Measurements from ENCODE around the gene DOK7. TPM values are rescaled to one million over a fixed set of nuclear protein-coding genes. Genes with fewer than 3 reads are reported as not detected.
A peak's percentile ranks its signal among the peaks of the same experiment; 100 is the strongest.

The DOK7 gene
- polyA plus RNA-seq, 1 donor (not counting 4 experiments of a cell fraction or from before 2014, with no cell fraction given): 0.13 TPM

- Histone ChIP-seq H3K9me1 (ENCODE audit: control insufficient read depth, extremely low read depth, insufficient read depth, low read length) (no peaks in the 10 kb centered on the region), H3K27me3 (ENCODE audit: control insufficient read depth, extremely low read depth, insufficient read depth, low read length) (peaks cover 73% of the 10 kb centered on the region), H3K4me1 (ENCODE audit: control insufficient read depth, extremely low read depth, insufficient read depth, low read length) (peaks cover 15% of the 10 kb centered on the region), H3K9ac (ENCODE audit: control insufficient read depth, extremely low read depth, insufficient read depth, low read length) (no peak overlapping the region), H4K20me1 (ENCODE audit: control insufficient read depth, extremely low read depth, insufficient read depth, low read length) (no peaks in the 10 kb centered on the region), H3K4me3 (ENCODE audit: control insufficient read depth in 2 of 3, extremely low read depth in 1 of 3, insufficient read depth in 2 of 3, low read depth in 1 of 3, low read length in 3 of 3) (no peak overlapping the region), H3K79me2 (ENCODE audit: control insufficient read depth, insufficient read depth, low read length) (no peaks in the 10 kb centered on the region), H3K4me2 (ENCODE audit: control insufficient read depth, extremely low read depth, insufficient read depth, low read depth, low read length) (no peak overlapping the region), H3K27ac (ENCODE audit: control insufficient read depth, insufficient read depth, low read length) (no peak overlapping the region), H3K36me3 (ENCODE audit: control insufficient read depth in 2 of 2, extremely low read depth in 1 of 2, insufficient read depth in 2 of 2, low read length in 2 of 2) (no peaks in the 10 kb centered on the region), H2AFZ (ENCODE audit: control insufficient read depth, low read length) (no peak overlapping the region), H3K9me3 (ENCODE audit: control insufficient read depth, low read depth, low read length) (no peaks in the 10 kb centered on the region)
- FAIRE-seq: no peak
- no peak for DNase-seq (ENCODE audit: low read depth, low spot score)
- TF ChIP-seq CTCF (optimal IDR thresholded peaks at IDR 0.05 in 1 of 3, IDR thresholded peaks at IDR 0.05 in 1 of 3, conservative IDR thresholded peaks at IDR 0.05 in 1 of 3; ENCODE audit: extremely low read depth in 1 of 3, insufficient read depth in 2 of 3, low read length in 3 of 3) (no peak), EZH2 (IDR thresholded peaks at IDR 0.05; ENCODE audit: low read length) (no peak)
- dilution Hi-C loops (cut with MboI; ENCODE audit: extremely low pct_ligation_motif_present, low sequenced_read_pairs): no loop called here
These were observed 751 bp upstream of the DOK7 start for GRCh38 chr4:3462321-3462789.

GRCh38 chr4:3463556-3464348, 646 bp downstream of the DOK7 start:
- no peak for TF ChIP-seq CTCF (optimal IDR thresholded peaks at IDR 0.05 in 1 of 3, IDR thresholded peaks at IDR 0.05 in 1 of 3, conservative IDR thresholded peaks at IDR 0.05 in 1 of 3; ENCODE audit: extremely low read depth in 1 of 3, insufficient read depth in 2 of 3, low read length in 3 of 3)
- peak; percentile 66 for TF ChIP-seq EZH2 (IDR thresholded peaks at IDR 0.05; ENCODE audit: low read length)
- H3K4me1 ChIP-seq (ENCODE audit: control insufficient read depth, extremely low read depth, insufficient read depth, low read length): peaks cover 15% of the 10 kb centered on the region
- DNase-seq (ENCODE audit: low read depth, low spot score) (no peak), FAIRE-seq (no peak)
- no peak overlapping the region for H3K4me2 ChIP-seq (ENCODE audit: control insufficient read depth, extremely low read depth, insufficient read depth, low read depth, low read length)
- H4K20me1 ChIP-seq (ENCODE audit: control insufficient read depth, extremely low read depth, insufficient read depth, low read length): no peaks in the 10 kb centered on the region
- no peaks in the 10 kb centered on the region for H3K36me3 ChIP-seq (ENCODE audit: control insufficient read depth in 2 of 2, extremely low read depth in 1 of 2, insufficient read depth in 2 of 2, low read length in 2 of 2)
- no peak overlapping the region for H2AFZ ChIP-seq (ENCODE audit: control insufficient read depth, low read length)
- H3K27me3 ChIP-seq (ENCODE audit: control insufficient read depth, extremely low read depth, insufficient read depth, low read length): peaks cover 67% of the 10 kb centered on the region
- H3K9ac ChIP-seq (ENCODE audit: control insufficient read depth, extremely low read depth, insufficient read depth, low read length): no peak overlapping the region
- H3K27ac ChIP-seq (ENCODE audit: control insufficient read depth, insufficient read depth, low read length): no peak overlapping the region
- no peaks in the 10 kb centered on the region for H3K79me2 ChIP-seq (ENCODE audit: control insufficient read depth, insufficient read depth, low read length)
- H3K9me3 ChIP-seq (ENCODE audit: control insufficient read depth, low read depth, low read length): no peaks in the 10 kb centered on the region
- dilution Hi-C loops (cut with MboI; ENCODE audit: extremely low pct_ligation_motif_present, low sequenced_read_pairs): no loop called here
- H3K9me1 ChIP-seq (ENCODE audit: control insufficient read depth, extremely low read depth, insufficient read depth, low read length): no peaks in the 10 kb centered on the region
- H3K4me3 ChIP-seq (ENCODE audit: control insufficient read depth in 2 of 3, extremely low read depth in 1 of 3, insufficient read depth in 2 of 3, low read depth in 1 of 3, low read length in 3 of 3): no peak overlapping the region
